Measurements from ENCODE around the gene ARL14EP.

DNA sequence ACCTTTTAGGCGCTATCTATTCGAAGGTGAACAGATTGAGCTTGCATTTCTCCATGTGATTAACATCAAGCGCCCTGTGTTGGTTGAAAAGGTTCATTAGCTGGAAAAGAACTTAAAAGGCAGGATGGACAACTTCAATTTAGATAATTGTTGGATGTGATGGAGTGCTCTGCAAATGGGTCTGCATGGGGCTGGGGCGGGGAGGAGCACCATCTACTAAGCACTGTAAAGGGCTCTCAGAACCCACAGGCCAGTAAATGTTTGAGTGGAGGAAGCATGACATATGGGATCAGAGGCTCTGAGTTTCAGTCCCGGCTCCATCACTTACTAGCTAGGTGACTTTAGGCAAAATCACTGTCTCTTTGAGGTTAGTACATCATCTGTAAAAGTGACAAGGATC is 28.2 kb downstream of the ARL14EP start:
- TF ChIP-seq POLR2AphosphoS5 (IDR thresholded peaks at IDR 0.05), result no peak
- TF ChIP-seq, protein P1, sequence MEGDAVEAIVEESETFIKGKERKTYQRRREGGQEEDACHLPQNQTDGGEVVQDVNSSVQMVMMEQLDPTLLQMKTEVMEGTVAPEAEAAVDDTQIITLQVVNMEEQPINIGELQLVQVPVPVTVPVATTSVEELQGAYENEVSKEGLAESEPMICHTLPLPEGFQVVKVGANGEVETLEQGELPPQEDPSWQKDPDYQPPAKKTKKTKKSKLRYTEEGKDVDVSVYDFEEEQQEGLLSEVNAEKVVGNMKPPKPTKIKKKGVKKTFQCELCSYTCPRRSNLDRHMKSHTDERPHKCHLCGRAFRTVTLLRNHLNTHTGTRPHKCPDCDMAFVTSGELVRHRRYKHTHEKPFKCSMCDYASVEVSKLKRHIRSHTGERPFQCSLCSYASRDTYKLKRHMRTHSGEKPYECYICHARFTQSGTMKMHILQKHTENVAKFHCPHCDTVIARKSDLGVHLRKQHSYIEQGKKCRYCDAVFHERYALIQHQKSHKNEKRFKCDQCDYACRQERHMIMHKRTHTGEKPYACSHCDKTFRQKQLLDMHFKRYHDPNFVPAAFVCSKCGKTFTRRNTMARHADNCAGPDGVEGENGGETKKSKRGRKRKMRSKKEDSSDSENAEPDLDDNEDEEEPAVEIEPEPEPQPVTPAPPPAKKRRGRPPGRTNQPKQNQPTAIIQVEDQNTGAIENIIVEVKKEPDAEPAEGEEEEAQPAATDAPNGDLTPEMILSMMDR (IDR thresholded peaks at IDR 0.05), result no peak
- TF ChIP-seq POLR2A (IDR thresholded peaks at IDR 0.05), result no peak
- no peak for TF ChIP-seq EP300 (IDR thresholded peaks at IDR 0.05; ENCODE audit: low read depth)
